A549 (cell line): ENCODE measurements around the gene PPP2R5C.
A peak's percentile ranks its signal among the peaks of the same experiment; 100 is the strongest.

Source experiments
- CEBPB ChIP-seq, 2 experiments: fragments of >200 bp in 1 of 2; sonication (Bioruptor Twin) in 1 of 2; formaldehyde crosslinking in 1 of 2; IDR thresholded peaks; 2 replicates each; pipeline ENCODE4 v1.6.1; 2012 to 2016
- CHD2 ChIP-seq: fragments of 150-350 bp; IDR thresholded peaks from 2 replicates; pipeline ENCODE4 v1.6.1; 2014; ENCODE audit warnings: low read length; ENCODE audit not compliant: partially characterized antibody
- ELK1 ChIP-seq: fragments of 150-350 bp; IDR thresholded peaks from 2 replicates; pipeline ENCODE4 v1.6.1; 2014; ENCODE audit warnings: low read depth, mild to moderate bottlenecking, low read length
- ESRRA ChIP-seq: fragments of 150-350 bp; IDR thresholded peaks from 2 replicates; pipeline ENCODE4 v1.6.1; 2014; ENCODE audit warnings: mild to moderate bottlenecking, low read length, borderline replicate concordance
- HOXB5 ChIP-seq: fragments of 250-450 bp; sonication (Bioruptor Pico); IDR thresholded peaks from 2 replicates; pipeline ENCODE4 v1.5.0; 2020; ENCODE audit warnings: mild to moderate bottlenecking, moderate library complexity
- MAX ChIP-seq: IDR thresholded peaks from 2 replicates; pipeline ENCODE4 v1.6.1; 2012
- MYC ChIP-seq: IDR thresholded peaks from 2 replicates; pipeline ENCODE4 v1.6.1; 2012; ENCODE audit warnings: mild to moderate bottlenecking, inconsistent platforms, low read length, improper control_type of control experiment, borderline replicate concordance
- POLR2A ChIP-seq: IDR thresholded peaks from 2 replicates; pipeline ENCODE4 v1.6.1; 2012; ENCODE audit warnings: mild to moderate bottlenecking, low read length
- TP53 ChIP-seq: fragments of 250-450 bp; sonication (Bioruptor Pico); IDR thresholded peaks from 2 replicates; pipeline ENCODE4 v1.5.0; 2021; ENCODE audit warnings: mild to moderate bottlenecking, moderate library complexity
- ZFP36 ChIP-seq: fragments of 450-650 bp; IDR thresholded peaks from 2 replicates; pipeline ENCODE4 v1.6.1; 2014; ENCODE audit warnings: borderline replicate concordance; ENCODE audit not compliant: partially characterized antibody
- TF ChIP-seq, protein P1 (sequence below): fragments of >200 bp; sonication (Bioruptor Twin); formaldehyde crosslinking; IDR thresholded peaks from 3 replicates; pipeline ENCODE4 v1.5.1; 2016
- TF ChIP-seq, protein P2 (sequence below): fragments of 250-450 bp; sonication (Bioruptor Pico); IDR thresholded peaks from 2 replicates; pipeline ENCODE4 v1.5.0; 2021; ENCODE audit warnings: mild to moderate bottlenecking, moderate library complexity, borderline replicate concordance

- TF ChIP-seq, protein P1, sequence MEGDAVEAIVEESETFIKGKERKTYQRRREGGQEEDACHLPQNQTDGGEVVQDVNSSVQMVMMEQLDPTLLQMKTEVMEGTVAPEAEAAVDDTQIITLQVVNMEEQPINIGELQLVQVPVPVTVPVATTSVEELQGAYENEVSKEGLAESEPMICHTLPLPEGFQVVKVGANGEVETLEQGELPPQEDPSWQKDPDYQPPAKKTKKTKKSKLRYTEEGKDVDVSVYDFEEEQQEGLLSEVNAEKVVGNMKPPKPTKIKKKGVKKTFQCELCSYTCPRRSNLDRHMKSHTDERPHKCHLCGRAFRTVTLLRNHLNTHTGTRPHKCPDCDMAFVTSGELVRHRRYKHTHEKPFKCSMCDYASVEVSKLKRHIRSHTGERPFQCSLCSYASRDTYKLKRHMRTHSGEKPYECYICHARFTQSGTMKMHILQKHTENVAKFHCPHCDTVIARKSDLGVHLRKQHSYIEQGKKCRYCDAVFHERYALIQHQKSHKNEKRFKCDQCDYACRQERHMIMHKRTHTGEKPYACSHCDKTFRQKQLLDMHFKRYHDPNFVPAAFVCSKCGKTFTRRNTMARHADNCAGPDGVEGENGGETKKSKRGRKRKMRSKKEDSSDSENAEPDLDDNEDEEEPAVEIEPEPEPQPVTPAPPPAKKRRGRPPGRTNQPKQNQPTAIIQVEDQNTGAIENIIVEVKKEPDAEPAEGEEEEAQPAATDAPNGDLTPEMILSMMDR: no peak
- TF ChIP-seq ZFP36: no peak
- TF ChIP-seq MAX: peak; percentile 85
- TF ChIP-seq ESRRA: no peak
- TF ChIP-seq TP53 (CRISPR knock-in tag): peak; percentile 25; the same call in 1 of the 2 replicates
- TF ChIP-seq POLR2A: peak; percentile 90
- no peak for TF ChIP-seq HOXB5 (CRISPR knock-in tag)
- peak; percentile 42; the same call in 1 of the 2 replicates for TF ChIP-seq MYC
- TF ChIP-seq CEBPB (IDR thresholded peaks at IDR 0.05): peak; percentile 96 to 98
- TF ChIP-seq ELK1: no peak
- TF ChIP-seq, protein P2, sequence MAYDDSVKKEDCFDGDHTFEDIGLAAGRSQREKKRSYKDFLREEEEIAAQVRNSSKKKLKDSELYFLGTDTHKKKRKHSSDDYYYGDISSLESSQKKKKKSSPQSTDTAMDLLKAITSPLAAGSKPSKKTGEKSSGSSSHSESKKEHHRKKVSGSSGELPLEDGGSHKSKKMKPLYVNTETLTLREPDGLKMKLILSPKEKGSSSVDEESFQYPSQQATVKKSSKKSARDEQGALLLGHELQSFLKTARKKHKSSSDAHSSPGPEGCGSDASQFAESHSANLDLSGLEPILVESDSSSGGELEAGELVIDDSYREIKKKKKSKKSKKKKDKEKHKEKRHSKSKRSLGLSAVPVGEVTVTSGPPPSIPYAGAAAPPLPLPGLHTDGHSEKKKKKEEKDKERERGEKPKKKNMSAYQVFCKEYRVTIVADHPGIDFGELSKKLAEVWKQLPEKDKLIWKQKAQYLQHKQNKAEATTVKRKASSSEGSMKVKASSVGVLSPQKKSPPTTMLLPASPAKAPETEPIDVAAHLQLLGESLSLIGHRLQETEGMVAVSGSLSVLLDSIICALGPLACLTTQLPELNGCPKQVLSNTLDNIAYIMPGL (CRISPR knock-in tag): no peak
- peak; percentile 100 for TF ChIP-seq CHD2
These were observed 186.6 kb downstream of the PPP2R5C start for GRCh38 chr14:101947904-101948665.
